HG02610 (cell line): ENCODE results near the gene TAS2R3.
"Not testable (repeated sequence)": the region's sequence is repeated elsewhere in the genome, so short reads cannot be mapped to it uniquely, and the experiment has no call there.

ENCODE experiments used
- ATAC-seq: cut with Tn5 transposase; IDR thresholded peaks from one replicate; pipeline ENCODE4 v1.9.1; 2021; ENCODE audit warnings: mild to moderate bottlenecking, moderate library complexity; ENCODE audit not compliant: unreplicated experiment

Gene TAS2R3

DNA sequence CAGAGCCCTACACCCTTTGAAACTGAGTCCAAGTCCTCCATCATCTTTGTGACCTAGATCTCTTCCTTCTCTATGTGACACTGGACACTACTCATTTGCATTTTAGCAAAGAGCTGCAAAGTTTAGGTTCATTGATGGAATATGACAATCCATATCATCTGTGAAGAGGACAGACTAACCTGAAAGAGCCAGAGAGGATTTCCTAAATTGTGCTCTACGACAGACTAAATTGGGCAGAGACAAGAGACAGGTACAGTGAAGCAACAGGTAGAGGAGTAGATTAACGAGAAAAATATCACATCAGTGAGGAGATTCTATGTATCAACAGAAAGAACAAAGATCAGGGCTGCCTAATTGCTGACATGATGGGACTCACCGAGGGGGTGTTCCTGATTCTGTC, at the start of gene TAS2R3:
TAS2R3 (plus strand) TSS at position 301 of the 400 bp plus-strand sequence; CDS start at position 363, 62 bp downstream.
- no peak for ATAC-seq

DNA sequence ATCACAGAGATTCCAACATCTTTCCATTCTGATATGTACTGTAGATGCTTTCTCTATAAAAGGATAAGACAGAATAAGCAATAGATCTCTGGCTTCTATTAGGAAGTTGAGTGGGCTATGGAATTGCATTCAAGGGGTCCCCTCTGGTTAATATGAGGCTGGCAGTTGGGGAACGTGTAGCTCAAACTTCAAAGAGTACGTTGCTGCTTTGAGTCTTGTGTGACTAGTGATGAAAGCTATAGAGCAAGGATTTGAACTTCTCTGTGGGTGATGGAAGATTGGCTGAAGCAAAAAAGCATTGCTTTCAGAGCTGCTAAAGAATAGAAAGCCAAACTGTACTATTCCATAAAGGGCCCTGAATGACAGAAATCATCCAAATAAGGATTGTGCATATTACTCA, 49.3 kb upstream of the TAS2R3 start:
- no peak for ATAC-seq

GRCh38 chr7:141715018-141715417, 48.9 kb upstream of the TAS2R3 start:
- ATAC-seq, result no peak

DNA sequence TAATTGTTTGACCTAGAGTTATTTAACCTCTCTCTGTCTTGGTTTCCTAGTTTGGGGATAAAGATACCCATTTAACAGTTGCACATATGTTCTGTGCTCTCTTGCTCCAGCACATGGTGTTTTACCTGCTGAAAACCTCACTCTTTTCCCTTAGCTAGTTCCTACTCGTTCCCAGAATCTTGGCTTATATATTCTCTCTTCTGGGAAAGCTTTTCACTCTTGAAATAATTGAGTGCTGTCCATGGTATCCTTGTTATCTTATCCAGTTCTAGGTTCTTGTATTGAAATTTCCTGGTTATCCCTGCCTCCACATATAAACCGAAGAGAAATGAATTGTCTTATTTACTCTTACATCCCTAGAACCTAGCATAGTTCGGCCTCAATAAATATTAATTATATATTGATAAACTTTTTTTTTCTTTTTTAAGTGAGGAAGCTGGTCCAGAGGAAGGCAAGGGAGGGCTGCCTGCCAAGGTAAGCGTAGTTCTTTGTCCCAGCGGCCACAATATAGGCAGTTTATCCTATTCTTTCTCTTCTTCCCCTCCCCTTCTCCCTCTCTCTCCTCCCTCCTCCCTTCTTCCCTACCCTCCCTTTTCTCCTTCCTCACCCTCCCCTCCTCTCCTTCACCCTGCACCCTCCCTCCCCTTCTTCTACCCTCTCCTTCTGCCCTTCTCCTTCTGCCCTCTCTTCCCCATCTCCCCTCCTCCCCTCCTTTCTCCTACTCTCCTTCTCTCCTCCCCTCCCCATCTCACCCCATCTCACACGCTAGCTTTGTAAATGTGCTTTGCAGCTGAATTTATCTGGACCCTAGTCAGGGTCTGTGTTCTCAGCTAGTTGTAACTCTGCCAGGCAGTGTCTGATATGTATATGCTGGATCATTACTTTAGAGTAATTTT, 47.9 kb upstream of the TAS2R3 start:
- ATAC-seq, result no peak

DNA sequence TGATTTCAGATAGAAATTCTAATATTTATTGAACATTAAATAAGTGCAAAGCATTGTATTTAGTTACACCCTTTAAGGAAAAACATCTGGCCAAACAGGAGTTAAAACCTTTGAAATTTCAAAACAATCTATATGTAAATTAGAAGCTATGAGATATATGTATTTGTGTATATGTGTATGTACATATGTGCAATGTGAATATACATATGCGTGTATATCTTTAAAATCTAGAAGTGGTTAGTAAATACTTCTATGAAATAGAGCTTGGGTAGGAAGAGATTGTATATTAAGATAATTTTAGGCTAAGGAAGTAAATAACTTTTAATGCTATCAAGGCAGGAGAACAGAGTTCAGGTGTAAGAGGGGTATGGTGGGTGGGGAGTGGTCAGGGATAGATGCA, 46.4 kb upstream of the TAS2R3 start:
- no peak for ATAC-seq

DNA sequence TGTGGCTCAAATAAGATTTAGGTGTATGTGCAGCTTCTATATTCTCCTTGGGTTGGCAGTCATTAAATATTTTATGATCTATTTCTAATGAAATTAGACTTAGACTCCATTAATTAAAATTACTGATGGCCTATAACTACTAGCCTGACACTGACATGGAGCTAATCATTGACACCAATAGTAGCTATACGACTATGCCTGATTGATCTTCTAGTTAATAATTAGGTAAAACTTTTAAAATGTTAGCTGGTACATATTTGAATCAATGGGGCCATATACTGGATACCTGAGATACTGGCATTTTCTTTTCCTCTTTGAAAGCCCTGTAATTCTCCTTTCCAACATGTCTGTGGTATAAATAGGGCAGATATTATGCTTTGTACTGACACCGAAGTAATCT, 41.4 kb upstream of the TAS2R3 start:
- ATAC-seq, result no peak

GRCh38 chr7:141729020-141729419, 34.9 kb upstream of the TAS2R3 start:
- no peak for ATAC-seq

GRCh38 chr7:141731476-141732149, 32.3 kb upstream of the TAS2R3 start:
- ATAC-seq, result no peak

DNA sequence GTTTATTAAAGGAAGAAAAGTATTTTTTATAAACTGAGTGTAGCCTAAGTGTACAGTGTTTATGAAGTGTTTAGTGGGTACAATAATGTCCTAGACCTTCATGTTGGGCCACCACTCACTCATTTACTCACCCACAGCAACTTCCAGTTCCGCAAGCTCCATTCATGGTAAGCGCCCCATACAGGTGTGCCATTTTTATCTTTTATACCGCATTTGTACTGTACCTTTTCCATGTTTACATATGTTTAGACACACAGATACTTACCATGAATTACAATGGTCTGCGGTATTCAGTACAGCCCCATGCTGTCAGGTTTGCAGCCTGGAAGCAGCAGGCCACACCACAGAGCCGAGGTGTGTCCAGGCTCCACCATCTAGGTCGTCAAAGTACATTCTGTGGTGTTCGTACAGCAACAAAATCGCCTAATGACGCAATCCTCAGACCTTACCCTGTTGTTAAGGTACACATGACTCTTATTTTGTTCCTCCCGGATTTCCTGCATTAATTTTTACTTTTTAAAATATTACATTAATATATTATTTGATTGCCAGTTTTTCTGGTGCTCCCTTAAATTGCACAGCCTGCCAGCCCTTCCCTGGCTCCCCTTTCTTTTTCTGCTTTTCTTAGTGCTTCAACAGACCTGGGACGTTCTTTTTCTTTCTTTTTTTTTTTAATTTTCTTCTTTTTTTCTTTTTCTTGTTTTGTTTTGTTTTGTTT, 26.6 kb upstream of the TAS2R3 start:
- no peak for ATAC-seq

DNA sequence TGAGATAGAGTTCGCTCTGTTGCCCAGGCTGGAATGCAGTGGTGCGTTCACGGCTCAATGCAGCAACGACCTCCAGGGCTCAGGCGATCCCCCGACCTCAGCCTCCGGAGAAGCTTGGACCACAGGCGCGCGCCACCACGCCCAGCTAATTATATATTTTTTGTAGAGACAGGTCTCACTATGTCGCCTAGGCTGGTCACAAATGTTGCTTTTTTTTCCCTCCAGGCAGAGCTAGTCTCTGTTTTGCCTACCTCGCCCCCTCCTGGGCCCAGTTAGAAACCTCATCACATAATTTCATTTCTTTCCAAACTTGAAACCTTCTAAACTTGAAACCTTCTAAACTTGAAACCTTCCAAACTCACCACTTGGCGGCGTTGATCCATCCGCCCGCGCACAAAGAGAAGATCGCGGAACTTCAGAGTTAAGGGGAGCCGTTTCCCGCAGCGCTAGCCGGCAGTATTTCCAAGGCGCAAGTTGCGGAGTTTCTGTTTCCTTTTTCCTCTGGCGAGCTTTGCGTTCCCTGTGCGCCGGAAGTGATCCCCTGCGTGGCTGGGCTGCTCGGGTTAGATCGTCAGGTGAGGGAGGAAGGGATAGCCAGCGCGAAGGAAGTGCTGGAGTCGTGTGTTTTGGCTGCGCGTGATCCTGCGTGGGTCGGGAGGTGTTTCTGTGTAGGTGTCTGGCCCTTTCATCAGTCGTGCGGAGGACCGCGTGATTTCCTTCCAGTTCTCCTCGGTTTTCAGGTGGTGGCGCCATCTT, 25.9 kb upstream of the TAS2R3 start, which contains the start of gene SSBP1:
SSBP1 (plus strand) TSS at position 523 of the 756 bp plus-strand sequence. CDS start 809 bp downstream, outside the sequence.
- peak; percentile 90 for ATAC-seq

DNA sequence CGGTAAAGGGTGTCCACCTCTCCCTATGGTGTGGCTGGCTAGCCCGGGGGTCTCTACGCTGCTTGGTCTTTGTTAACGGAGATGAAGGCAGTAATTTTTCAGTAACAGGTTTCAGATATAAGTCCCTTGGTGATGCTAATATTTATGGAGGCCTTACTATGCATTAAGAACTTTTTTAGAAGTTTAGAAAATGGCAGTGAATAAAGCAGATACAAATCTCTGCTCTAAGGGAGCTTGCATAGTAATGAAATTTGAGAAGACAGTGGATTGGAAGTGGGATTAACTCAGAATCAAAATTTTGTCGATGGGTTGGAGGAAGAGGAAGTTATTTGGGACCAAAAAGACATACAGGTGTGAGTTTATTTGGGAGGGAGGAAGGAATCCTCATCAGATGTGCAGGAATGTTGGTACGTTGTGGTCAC, 25.3 kb upstream of the TAS2R3 start:
- ATAC-seq, result no peak

DNA sequence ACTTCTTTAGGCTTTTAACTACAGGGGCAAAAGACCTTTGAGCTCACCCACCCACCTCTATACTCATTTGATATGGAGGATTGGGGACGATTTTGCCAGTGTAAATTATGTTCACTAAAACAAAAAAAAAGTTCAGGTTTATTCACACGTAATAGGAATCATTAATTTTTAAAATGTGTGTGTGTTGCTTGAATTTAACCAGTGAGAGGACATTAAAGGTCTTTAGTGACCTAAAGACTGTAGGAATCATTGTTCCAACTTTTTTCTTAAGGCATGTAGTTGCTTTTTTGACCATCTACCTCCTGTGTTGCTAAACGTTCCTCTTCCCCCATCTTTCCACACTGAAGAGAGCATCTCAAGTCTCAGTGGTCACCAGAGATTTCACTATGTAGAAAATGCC, 24.6 kb upstream of the TAS2R3 start:
- ATAC-seq, result no peak

GRCh38 chr7:141742229-141742628, 21.7 kb upstream of the TAS2R3 start:
- ATAC-seq, result no peak

GRCh38 chr7:141744131-141744530, 19.8 kb upstream of the TAS2R3 start:
- no peak for ATAC-seq

DNA sequence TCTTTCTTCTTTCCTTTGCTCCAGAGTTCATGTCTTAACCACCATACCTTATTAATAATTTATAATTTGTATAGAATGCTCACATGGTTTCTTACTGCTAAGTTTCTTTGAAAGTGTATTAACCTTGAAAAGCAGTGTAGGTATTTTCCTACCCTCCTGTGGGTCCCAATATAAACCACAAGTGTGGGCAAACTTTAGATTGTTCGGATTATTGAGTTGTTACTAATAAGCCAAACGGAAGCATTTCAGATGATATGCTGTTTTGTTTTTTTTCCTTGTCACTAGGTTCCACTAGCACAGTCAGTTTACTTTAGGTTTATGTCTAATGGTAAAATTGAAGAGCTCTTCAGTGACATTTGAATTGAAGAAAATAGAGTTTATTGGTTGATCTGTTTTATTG, 15.5 kb upstream of the TAS2R3 start:
- ATAC-seq, result no peak

DNA sequence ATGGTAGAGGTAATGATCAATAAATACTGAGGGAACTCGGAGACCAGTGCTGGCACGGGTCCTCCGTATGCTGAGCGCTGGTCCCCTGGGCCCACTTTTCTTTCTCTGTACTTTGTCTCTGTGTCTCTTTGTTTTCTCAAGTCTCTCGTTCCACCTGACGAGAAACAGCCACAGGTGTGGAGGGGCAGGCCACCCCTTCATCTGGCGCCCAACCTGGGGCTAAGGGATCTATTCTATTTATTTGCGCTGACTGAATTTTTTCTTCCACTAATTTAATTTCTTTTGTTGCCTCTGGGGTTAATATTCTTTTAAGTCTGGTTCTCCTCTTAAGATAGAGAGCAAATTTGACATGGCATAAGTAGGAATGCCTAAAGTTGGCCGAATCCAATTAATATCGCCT, 12.0 kb upstream of the TAS2R3 start:
- not testable (repeated sequence) for ATAC-seq

DNA sequence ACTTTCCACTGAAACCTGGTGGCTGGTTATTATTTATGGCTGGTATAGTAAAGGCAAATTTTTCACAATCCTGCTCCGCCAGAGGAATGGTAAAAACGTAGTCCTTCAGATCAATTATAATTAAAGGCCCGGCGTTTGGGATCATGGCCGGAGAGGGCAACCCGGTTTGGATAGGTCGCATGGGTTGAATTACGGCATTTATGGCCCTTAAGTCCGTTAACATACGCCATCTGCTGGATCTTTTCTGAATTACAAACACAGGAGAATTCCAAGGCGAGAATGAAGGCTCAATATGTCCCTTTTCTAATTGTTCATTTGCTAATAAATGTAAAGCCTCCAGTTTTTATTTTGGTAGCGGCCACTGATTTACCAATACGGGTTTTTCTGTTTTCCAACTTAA, 11.3 kb upstream of the TAS2R3 start:
- ATAC-seq, result no peak

DNA sequence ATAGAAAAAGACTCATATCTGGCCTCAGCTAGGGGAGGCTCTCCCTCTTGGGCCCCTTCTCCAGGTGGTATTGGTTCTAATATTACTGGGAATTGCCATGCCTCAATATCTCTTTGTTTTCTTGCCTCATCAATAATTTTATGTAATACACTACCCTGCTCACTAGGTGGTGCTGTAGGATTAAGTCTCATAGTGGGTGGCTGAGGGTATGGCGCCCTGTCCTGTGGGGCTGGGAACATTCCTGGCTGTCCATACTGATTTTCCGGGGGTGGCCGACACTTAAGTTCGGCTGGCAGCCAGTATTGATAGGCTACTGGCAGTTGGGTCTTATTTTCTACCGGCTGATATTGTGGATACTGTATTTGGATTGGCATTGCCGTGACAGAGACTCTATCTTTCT, 9.0 kb upstream of the TAS2R3 start:
- no peak for ATAC-seq

- not testable (repeated sequence) for ATAC-seq
Observed at GRCh38 chr7:141770083-141770583, 6.2 kb downstream of the TAS2R3 start.

DNA sequence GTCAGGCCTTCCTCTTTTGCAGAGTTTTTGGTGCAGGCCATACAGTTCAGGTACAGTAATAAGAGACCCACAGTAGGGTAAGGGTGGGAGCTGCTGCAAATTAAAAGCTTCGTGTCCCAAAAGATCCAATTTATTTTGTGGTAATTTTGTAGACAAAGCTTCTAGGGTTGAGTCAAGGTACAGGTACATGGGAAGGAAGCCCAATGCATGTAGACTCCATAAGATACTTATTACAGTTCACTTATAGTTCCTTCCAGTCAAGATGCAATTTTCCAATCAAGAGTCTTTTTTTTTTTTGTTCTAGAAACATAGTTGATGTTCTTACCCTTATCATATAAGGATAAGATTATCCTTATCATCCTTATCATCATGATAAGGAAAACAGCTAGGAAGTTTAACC, 12.5 kb downstream of the TAS2R3 start, which contains the start of gene TAS2R4:
TAS2R4 (plus strand) TSS at position 301 of the 400 bp plus-strand sequence. CDS start 1,815 bp downstream, outside the sequence.
- ATAC-seq, result no peak
